K562 (cell line): Measurements from ENCODE around the gene APOM. TPM values are rescaled to one million over a fixed set of nuclear protein-coding genes. Genes with fewer than 3 reads are reported as not detected.

Source experiments
- BHLHE40 ChIP-seq: IDR thresholded peaks from 2 replicates; pipeline ENCODE4 v1.6.1; 2011; ENCODE audit warnings: low read length, improper control_type of control experiment
- CSDE1 ChIP-seq, 2 experiments: fragments of 450-650 bp; IDR thresholded peaks; 2 replicates each; pipeline ENCODE4 v1.6.1; 2016; ENCODE audit warnings: mild to moderate bottlenecking in 1 of 2
- HDAC2 ChIP-seq: fragments of 450-650 bp; IDR thresholded peaks from 2 replicates; pipeline ENCODE4 v1.6.1; 2016; ENCODE audit warnings: mild to moderate bottlenecking
- NR0B1 ChIP-seq: fragments of 450-650 bp; IDR thresholded peaks from one replicate; pipeline ENCODE4 v1.6.1; 2018; ENCODE audit warnings: mild to moderate bottlenecking, moderate library complexity; ENCODE audit not compliant: partially characterized antibody
- NR2F6 ChIP-seq: fragments of 450-650 bp; formaldehyde crosslinking; IDR thresholded peaks from 2 replicates; pipeline ENCODE4 v1.4.0; 2020; ENCODE audit warnings: mild to moderate bottlenecking
- SRSF1 ChIP-seq: fragments of 200-400 bp; formaldehyde crosslinking; IDR thresholded peaks from 2 replicates; pipeline ENCODE4 v1.6.1; 2017; ENCODE audit warnings: mild to moderate bottlenecking, low read depth, low read length, moderate library complexity
- ZNF398 ChIP-seq: fragments of 250-450 bp; sonication (Bioruptor Pico); IDR thresholded peaks from 2 replicates; pipeline ENCODE4 v1.8.0; 2021; ENCODE audit warnings: moderate library complexity, mild to moderate bottlenecking, inconsistent platforms
- ZNF407 ChIP-seq: fragments of 450-650 bp; IDR thresholded peaks from 2 replicates; pipeline ENCODE4 v1.6.1; 2016; ENCODE audit warnings: low read depth
- ZNF551 ChIP-seq: fragments of 250-450 bp; sonication (Bioruptor Pico); IDR thresholded peaks from 2 replicates; pipeline ENCODE4 v1.5.0; 2021; ENCODE audit warnings: mild to moderate bottlenecking, moderate library complexity
- polyA plus RNA-seq, 8 experiments: library from polyadenylated mRNA; depleted of rRNA in 4 of 8; stranded (reverse) in 5 of 8; unstranded in 3 of 8; fragments of >200 nt; fragmentation: Nextera tagmentation in 2 of 8; fragmentation: Illumina TruSeq in 1 of 8; extraction: Ambion mirVana in 2 of 8; extraction: Trizol in 1 of 8; gene quantifications; 2 replicates each; pipeline versions ENCODE4 v1.2.1 to v1.2.3, GENCODE V29; 2011 to 2014; ENCODE audit warnings: inconsistent platforms in 1 of 8, missing spikeins in 1 of 8
- total RNA-seq, 7 experiments: library from RNA; depleted of rRNA in 6 of 7; stranded (reverse); fragments of >200 nt in 6 of 7; fragmentation: Illumina TruSeq in 2 of 7; extraction: Trizol in 2 of 7; gene quantifications; 2 replicates each; pipeline versions ENCODE4 v1.2.1 to v1.2.3, GENCODE V29; 2011 to 2021; ENCODE audit warnings: low replicate concordance in 1 of 7
- TF ChIP-seq, protein P1 (sequence below): fragments of 250-450 bp; sonication (Bioruptor Pico); IDR thresholded peaks from 2 replicates; pipeline ENCODE4 v1.4.0; 2020; ENCODE audit warnings: mild to moderate bottlenecking

Gene APOM
- total and polyA plus RNA-seq, 9 of the 15 experiments (the other 6 are each of a cell fraction or from before 2014, with no cell fraction given), result 5.7 to 24.3 (median 10.4) TPM

GRCh38 chr6:31690231-31691077, 34.8 kb downstream of the APOM start (continued):
- TF ChIP-seq ZNF407, result no peak
- TF ChIP-seq CSDE1 (IDR thresholded peaks at IDR 0.05), result no peak; a peak in 1 of 4 replicates
- TF ChIP-seq SRSF1, result no peak
- no peak for TF ChIP-seq NR0B1
- TF ChIP-seq NR2F6 (CRISPR knock-in tag), result 0 out of 2 replicates have a peak, but pooled peaks have one; percentile 7
- TF ChIP-seq ZNF551 (CRISPR knock-in tag), result no peak
- peak; percentile 95 for TF ChIP-seq HDAC2
- TF ChIP-seq, protein P1, sequence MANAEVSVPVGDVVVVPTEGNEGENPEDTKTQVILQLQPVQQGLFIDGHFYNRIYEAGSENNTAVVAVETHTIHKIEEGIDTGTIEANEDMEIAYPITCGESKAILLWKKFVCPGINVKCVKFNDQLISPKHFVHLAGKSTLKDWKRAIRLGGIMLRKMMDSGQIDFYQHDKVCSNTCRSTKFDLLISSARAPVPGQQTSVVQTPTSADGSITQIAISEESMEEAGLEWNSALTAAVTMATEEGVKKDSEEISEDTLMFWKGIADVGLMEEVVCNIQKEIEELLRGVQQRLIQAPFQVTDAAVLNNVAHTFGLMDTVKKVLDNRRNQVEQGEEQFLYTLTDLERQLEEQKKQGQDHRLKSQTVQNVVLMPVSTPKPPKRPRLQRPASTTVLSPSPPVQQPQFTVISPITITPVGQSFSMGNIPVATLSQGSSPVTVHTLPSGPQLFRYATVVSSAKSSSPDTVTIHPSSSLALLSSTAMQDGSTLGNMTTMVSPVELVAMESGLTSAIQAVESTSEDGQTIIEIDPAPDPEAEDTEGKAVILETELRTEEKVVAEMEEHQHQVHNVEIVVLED (CRISPR knock-in tag), result no peak
- no peak; the same call in 1 of the 2 replicates for TF ChIP-seq BHLHE40
- no peak for TF ChIP-seq ZNF398 (CRISPR knock-in tag)
